SU-DHL-6 (cell line): ENCODE measurements around the gene CLRN2.

Experiments
- H2AFZ ChIP-seq: fragments of 200-600 bp; sonication (generic); 2 replicates; pipeline ENCODE4 v1.6.1; 2014; ENCODE audit warnings: low read depth, mild to moderate bottlenecking, moderate library complexity, mixed read lengths, antibody characterized with exemption, low read length; ENCODE audit not compliant: severe bottlenecking
- H3F3A ChIP-seq: fragments of 200-600 bp; shearing (Covaris generic); 2 replicates; pipeline ENCODE4 v1.6.0; 2016; ENCODE audit warnings: antibody characterized with exemption, mild to moderate bottlenecking; ENCODE audit not compliant: insufficient read depth
- H3K27ac ChIP-seq: fragments of 200-600 bp; sonication (generic); 2 replicates; pipeline ENCODE4 v1.5.1; 2016; ENCODE audit warnings: low read depth, mild to moderate bottlenecking, low read length, moderate library complexity, mixed read lengths
- H3K27me3 ChIP-seq: fragments of 200-600 bp; sonication (generic), shearing (Covaris generic); 2 replicates; pipeline ENCODE4 v1.6.0; 2014; ENCODE audit warnings: mild to moderate bottlenecking, low read length
- H3K36me3 ChIP-seq: fragments of 200-600 bp; sonication (generic); 2 replicates; pipeline ENCODE4 v1.6.1; 2014; ENCODE audit warnings: mild to moderate bottlenecking, low read length, mixed read lengths
- H3K4me2 ChIP-seq: fragments of 300-600, 200-600 bp; shearing (Covaris generic), sonication (generic); 2 replicates; pipeline ENCODE4 v1.6.0; 2014; ENCODE audit warnings: low read length, low read depth, mild to moderate bottlenecking; ENCODE audit not compliant: poor library complexity, severe bottlenecking
- H3K4me3 ChIP-seq: fragments of 200-600 bp; sonication (generic); 2 replicates; pipeline ENCODE4 v1.5.1; 2014; ENCODE audit warnings: antibody characterized with exemption, low read length, mild to moderate bottlenecking, mixed read lengths; ENCODE audit not compliant: insufficient read depth, poor library complexity, severe bottlenecking
- H3K79me2 ChIP-seq: fragments of 200-600 bp; sonication (generic); 2 replicates; pipeline ENCODE4 v1.6.1; 2014; ENCODE audit warnings: mild to moderate bottlenecking, low read length, moderate library complexity; ENCODE audit not compliant: insufficient read depth
- H3K9ac ChIP-seq: fragments of 200-600 bp; sonication (generic); 2 replicates; pipeline ENCODE4 v1.7.0; 2014; ENCODE audit warnings: mild to moderate bottlenecking, low read length
- H3K9me2 ChIP-seq: fragments of 200-600 bp; sonication (generic); replicated peaks from 2 replicates; pipeline ENCODE4 v1.6.1; 2014; ENCODE audit warnings: low read length; ENCODE audit not compliant: insufficient read depth
- H3K9me3 ChIP-seq: fragments of 200-600 bp; sonication (generic); 2 replicates; pipeline ENCODE4 v1.6.1; 2014; ENCODE audit warnings: low read length, mixed read lengths; ENCODE audit not compliant: insufficient read depth
- H4K20me1 ChIP-seq: fragments of 200-600 bp; sonication (generic); 2 replicates; pipeline ENCODE4 v1.6.1; 2014; ENCODE audit warnings: low read depth, mild to moderate bottlenecking, antibody characterized with exemption, low read length, moderate library complexity, mixed read lengths
- EZH2phosphoT487 ChIP-seq: fragments of 200-600 bp; sonication (generic), shearing (Covaris generic); conservative IDR thresholded peaks from 2 replicates; pipeline ENCODE4 v1.6.1; 2018; ENCODE audit warnings: mild to moderate bottlenecking, antibody characterized with exemption, low read length, moderate library complexity, mixed read lengths
- TF ChIP-seq, protein P1 (sequence below): fragments of 200-600 bp; sonication (generic); IDR thresholded peaks from one replicate; pipeline ENCODE4 v1.5.1; 2017; ENCODE audit warnings: antibody characterized with exemption, mild to moderate bottlenecking, low read length, moderate library complexity; ENCODE audit not compliant: insufficient read depth, poor library complexity, severe bottlenecking

CLRN2 gene

DNA sequence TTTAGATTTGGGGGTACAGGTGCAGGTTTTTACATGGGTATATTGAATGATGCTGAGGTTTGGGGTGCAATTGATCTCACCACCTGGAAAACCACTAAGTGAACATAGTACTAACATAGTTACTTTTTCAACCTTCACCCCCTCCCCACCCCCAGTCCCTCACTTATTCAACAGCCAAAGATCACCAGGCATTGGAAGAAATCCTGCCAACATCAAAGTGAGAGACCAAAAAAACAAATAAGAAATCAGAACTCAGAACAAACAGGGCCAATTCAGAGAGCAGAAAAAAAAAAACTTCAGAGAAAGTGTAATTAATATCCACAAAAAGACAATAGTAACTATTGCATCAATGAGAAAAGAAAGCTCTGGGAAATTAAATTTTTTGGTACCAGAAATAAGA is 41.5 kb downstream of the CLRN2 start:
- Histone ChIP-seq H3K27me3 (no peaks in the 10 kb centered on the region), H3K79me2 (no peaks in the 10 kb centered on the region), H4K20me1 (no peaks in the 10 kb centered on the region), H3K4me3 (no peak overlapping the region), H3K9me2 (no peaks in the 10 kb centered on the region), H3F3A (no peaks in the 10 kb centered on the region), H2AFZ (no peak overlapping the region), H3K36me3 (no peaks in the 10 kb centered on the region), H3K9me3 (no peaks in the 10 kb centered on the region), H3K27ac (no peak overlapping the region), H3K4me2 (no peak overlapping the region), H3K9ac (no peak overlapping the region)
- TF ChIP-seq, protein P1, sequence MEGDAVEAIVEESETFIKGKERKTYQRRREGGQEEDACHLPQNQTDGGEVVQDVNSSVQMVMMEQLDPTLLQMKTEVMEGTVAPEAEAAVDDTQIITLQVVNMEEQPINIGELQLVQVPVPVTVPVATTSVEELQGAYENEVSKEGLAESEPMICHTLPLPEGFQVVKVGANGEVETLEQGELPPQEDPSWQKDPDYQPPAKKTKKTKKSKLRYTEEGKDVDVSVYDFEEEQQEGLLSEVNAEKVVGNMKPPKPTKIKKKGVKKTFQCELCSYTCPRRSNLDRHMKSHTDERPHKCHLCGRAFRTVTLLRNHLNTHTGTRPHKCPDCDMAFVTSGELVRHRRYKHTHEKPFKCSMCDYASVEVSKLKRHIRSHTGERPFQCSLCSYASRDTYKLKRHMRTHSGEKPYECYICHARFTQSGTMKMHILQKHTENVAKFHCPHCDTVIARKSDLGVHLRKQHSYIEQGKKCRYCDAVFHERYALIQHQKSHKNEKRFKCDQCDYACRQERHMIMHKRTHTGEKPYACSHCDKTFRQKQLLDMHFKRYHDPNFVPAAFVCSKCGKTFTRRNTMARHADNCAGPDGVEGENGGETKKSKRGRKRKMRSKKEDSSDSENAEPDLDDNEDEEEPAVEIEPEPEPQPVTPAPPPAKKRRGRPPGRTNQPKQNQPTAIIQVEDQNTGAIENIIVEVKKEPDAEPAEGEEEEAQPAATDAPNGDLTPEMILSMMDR, result no peak
- TF ChIP-seq EZH2phosphoT487, result no peak

DNA sequence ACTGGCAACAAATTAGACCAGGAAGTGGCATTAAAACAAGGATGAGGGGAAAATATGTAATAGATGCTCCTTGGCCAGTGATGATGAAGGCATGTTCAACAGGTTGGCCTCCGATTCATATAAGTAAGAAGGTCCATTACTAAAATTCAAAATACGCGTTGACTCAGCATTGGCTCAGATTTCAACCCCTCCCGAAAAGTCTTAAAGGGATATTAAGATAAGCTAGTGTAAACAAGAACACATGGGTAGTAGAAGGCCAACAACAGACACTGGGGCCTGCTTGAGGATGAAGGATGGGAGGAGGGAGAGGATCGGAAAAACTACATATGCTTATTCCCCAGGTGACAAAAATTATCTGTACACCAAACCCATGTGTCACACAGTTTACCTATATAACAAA is 42.9 kb downstream of the CLRN2 start:
- H2AFZ ChIP-seq, result no peak overlapping the region
- no peak overlapping the region for H3K27ac ChIP-seq
- no peaks in the 10 kb centered on the region for H3K9me2 ChIP-seq
- H3K79me2 ChIP-seq, result no peaks in the 10 kb centered on the region
- H3K36me3 ChIP-seq, result no peaks in the 10 kb centered on the region
- H4K20me1 ChIP-seq, result no peaks in the 10 kb centered on the region
- H3K27me3 ChIP-seq, result no peaks in the 10 kb centered on the region
- H3K9me3 ChIP-seq, result no peaks in the 10 kb centered on the region
- H3K4me3 ChIP-seq, result no peak overlapping the region
- H3F3A ChIP-seq, result no peaks in the 10 kb centered on the region
- TF ChIP-seq EZH2phosphoT487, result no peak
- TF ChIP-seq, protein P1, result no peak
- no peak overlapping the region for H3K9ac ChIP-seq
- no peak overlapping the region for H3K4me2 ChIP-seq

DNA sequence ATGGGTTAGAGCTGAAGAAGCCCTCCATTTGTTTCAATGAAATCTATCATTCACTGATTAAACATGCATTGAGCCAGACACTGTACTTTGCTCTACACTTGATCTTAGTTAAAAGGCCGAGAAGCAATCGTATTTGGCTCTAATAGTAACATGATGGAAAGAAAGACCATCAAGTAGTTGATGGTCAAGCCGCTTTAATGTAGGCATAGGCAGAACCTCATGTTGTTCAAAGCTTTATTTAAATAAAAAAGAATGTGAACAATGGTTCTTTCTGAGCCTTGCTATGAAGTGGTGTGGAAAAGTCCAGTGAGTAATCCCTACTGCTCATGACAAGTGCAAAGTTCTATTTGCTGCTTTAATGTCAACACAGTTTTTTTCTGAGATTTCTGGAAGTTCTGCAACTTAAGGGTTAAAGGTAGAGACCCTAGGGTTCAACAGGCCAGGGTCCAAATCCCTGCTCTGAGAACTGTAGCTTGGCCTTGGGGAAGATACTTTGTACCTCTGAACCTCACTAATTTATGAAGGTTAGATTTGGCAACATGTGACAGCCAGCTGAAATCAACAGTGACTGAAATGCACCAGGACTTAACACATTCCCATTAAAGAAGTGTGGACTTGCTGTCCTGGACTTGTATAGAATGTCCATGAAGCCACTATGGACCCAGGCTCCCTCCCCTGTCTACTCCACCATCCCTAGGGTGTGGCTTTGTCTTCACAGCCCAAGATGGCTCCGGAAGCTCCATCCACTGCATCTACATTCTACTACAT is 44.2 kb downstream of the CLRN2 start:
- Histone ChIP-seq H3K27ac (no peak overlapping the region), H3K27me3 (no peaks in the 10 kb centered on the region), H4K20me1 (no peaks in the 10 kb centered on the region), H3K4me2 (no peak overlapping the region), H3K36me3 (no peaks in the 10 kb centered on the region), H2AFZ (no peak overlapping the region), H3K9me2 (no peaks in the 10 kb centered on the region), H3K9ac (no peak overlapping the region), H3K79me2 (no peaks in the 10 kb centered on the region), H3K4me3 (no peak overlapping the region), H3F3A (no peaks in the 10 kb centered on the region), H3K9me3 (no peaks in the 10 kb centered on the region)
- TF ChIP-seq, protein P1, result no peak
- no peak for TF ChIP-seq EZH2phosphoT487
